Stimulated activated CD4-positive, alpha-beta T cell treated with anti-CD3 and anti-CD28 coated beads, Interleukin-15, amount 100 ng/mL, for 48 hours (primary cell): ENCODE data around the gene MAD1L1.

Source experiments
- DNase-seq, 2 donors: peaks; one replicate each; pipeline ENCODE4 v3.0.0-alpha.2; 2020; ENCODE audit warnings: low read depth in 2 of 2

The MAD1L1 gene

DNA sequence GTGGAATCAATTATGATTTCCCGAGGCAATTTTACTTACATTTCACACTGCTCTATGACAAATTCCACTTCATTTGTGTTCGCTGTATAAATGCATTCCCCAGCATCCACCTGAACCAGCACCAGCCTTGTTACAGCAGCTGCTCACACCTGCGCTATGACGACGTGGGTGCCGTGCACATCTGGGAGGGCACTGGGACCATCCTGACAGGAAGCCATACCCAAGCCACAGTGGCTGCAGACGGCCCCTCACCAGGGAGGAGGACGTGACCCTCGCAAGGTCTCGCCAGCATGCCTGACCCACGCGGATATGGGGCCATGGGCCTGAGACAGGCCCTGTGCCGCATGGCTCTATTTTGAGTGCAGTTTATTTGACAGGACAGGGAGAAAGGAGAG, 201.3 kb downstream of the MAD1L1 start:
- DNase-seq, result no peak

DNA sequence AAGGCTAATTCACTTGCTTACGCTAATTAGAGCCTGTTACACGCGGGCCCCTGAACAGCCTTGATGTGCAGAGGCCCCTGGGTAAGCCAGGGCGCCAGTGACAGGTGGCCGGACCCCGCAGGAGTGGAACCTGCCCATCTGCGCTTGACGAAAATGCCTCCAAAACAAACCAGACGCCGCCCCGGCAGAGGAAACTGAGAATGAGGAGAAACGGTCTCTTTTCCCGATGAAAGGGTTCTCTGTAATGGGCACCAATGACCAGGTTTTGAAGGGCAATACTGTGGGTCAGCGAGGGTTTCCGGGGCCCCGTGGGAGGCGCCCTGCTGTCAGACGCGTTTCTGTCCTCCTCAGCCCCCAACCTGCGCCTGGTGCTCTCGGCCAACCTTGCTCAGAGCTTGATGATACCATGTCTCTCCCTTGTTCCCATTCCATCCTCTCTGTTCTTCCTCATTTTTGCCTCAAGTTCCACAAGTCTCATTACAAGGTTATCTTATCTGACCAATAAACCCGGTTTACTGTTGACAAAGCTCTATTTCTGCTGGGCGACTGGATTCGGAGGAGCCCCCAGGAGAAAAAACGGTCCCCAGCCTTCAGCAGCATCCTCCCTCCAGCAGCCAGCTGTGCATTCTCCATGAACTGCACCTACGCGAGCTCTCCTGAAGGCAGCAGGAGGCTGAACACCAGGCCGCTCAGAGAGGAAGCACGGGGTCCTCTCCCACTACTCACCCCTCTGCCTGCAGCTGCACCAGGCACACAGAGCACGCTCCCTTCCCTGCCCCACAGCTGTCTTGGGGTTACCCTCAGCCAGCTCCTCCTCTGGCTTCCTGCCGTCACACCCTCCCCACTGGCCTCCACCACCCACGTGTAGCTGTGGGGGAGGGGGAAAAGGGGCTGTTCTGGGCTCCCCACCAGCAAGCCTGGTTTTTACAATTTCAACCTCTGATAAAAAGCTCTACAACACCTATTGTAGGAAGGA, 202.0 kb downstream of the MAD1L1 start:
- DNase-seq, result no peak

DNA sequence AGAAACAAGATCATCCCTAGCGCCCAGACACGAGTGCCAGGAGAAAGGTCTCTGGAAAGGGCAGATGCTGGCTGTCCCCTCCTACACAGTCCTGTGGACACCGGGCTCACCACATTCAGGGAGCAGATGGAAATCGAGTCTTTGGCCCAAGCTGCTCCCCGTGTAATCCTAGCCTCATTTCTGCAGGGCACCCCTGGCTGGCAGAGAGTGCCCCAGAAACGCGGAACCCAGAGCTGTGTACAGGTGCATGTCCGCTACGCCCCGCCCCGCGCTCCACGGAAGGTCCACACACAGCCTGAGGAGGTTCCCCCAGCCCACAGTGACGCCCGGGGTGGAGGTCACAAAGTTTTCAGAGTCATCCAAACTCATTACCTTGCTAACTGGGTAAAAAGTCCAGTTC, 202.8 kb downstream of the MAD1L1 start:
- no peak for DNase-seq

DNA sequence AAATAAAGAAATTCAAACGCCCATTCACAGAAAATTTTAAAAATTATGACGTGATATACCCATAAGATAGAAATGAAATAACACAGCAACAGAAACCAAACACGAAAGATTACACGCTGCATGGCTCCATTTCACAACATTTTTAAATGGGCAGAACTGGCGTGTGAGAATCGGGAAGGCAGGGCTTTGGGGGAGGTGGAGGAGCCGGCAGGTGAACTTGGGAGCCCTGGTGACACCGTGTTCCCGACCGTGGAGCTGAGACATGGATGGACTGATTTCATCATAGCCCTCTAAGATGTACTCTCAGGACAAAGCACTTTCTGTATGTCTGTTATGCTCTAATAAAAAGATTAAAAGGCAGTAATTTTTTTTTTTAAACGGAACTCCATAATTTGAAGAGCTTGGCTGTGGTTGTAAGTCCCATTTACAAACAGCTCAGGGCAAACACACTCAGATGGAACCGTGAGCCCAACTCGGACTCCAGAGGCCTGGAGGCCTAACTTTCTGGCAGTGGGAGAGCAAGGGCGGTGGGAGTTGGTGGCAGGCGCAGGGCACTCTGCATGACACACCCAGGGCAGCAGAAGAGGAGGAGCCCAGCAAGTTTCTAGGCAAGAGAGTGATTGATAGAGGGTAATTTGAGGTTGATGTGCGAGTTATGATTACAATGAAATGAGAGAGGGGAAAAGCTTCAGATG, 203.4 kb downstream of the MAD1L1 start:
- no peak for DNase-seq

DNA sequence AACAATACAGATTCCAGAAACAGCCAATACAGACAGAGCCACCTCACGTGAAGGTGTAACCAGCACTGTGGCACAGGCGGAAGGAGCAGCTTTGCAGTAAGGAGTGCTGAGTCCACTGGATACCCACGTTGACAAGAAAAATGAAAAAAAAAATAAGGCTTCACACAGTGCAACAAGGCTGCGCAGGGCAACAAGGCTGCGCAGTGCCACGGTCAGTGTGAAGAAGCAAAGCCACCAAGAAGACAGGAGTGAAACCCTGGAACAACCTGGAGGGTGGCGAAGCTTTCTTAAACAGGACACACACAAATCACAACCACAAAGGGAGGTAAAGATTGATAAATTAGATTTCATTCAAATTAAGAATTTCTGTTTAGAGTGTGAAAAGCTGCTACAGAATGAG, 204.0 kb downstream of the MAD1L1 start:
- no peak for DNase-seq

DNA sequence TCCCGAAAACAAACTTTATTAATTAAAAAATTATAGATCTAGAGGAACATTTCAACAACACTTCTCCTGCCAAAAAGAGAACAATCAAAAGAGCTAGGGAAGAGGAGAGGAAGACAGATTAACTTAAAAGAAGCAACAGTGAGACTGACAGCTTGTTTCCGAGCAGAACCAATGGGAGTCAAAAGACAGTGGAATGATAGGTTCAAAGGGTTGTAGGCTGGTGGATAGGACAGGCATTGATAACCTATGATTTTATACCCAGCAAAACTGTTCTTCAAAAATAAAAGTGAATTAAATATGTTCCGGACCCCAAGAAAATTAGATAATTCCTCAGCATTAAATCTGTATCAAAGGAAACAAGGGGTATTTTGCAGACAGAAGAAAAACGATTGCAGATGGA, 207.6 kb downstream of the MAD1L1 start:
- no peak for DNase-seq

DNA sequence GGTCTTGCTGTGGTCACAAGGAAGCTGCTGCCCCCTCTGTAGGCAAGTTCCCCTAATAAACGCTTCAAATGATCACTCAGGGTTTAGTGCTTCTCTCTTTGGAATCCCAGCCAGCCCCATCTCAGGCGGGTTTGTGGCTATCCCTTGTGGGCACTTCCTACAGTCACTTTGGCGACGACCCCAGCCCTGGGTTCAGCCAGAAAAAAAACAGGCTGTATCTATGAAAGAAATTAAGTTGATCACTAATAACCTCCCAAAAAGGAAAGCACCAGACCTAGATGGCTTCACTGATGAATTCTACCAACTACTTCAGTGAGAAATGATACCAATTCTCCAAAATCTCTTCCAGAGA, 208.2 kb downstream of the MAD1L1 start:
- no peak for DNase-seq

DNA sequence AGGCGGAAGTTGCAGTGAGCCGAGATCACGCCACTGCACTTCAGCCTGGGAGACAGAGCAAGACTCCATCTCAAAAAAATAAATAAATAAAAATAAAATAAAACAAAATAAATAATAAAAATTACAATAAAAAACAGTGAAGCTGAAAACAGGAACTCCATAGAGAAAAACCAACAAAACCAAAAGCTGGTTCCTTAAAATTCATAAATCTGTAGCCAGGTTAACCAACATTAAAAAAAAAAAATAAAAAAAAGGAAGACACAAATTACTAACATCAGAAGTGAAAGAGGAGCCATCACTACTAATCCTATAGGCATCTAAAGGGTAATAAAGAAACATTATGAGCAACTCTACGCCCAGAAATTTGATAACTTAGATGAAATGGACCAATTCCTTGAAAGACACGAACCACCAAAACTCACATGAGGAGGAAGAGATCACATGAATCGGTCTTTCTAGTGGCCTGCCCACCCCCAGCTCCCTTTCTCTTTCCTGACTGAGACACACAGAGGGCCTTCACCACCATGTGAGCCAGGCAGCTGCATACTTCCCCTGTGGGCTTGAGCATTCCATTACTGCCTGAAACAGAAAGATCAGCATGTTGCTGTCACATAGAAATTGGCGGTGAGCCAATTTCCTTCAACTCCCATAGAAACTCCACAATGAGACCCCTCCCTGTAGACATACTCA, 208.7 kb downstream of the MAD1L1 start:
- no peak for DNase-seq

DNA sequence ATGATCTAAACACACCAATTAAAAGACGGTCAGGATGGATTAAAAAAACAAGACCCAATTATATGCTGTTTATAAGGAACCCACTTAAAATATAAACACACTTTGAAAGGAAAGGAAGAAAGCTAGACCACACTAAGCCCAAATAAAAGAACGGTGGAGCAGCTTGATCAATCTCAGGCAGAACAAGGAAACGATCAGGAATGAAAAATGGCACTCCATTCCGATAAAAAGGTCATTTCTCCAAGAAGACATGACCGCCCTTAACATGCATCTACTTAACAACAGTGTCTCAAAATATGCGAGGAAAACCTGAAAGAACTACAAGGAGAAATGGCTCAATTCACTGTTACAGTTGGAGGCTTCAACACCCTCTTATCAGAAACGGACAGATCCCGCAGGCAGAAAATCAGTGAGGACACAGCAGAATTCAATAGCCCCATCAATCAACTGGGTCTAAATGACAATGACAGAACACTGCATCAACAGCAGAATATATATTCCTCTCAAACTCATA, 210.0 kb downstream of the MAD1L1 start:
- no peak for DNase-seq

DNA sequence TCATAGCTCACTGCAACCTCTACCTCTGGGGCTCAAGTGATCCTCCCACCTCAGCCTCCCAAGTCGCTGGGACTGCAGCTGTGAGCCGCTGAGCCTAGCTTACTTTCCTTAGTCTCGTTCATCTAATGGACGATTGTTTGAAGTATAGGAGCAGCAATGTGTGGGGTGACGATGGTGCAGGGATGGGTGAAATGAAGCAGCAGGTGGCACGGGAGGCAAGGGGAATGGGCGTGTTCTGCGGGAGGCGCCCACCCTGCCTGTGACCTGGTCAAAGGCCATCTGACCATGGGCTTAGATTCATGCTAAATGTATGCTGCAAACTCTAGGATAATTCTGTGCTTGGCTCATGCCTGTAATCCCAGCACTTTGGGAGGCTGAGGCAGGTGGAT, 210.7 kb downstream of the MAD1L1 start:
- DNase-seq, result no peak

DNA sequence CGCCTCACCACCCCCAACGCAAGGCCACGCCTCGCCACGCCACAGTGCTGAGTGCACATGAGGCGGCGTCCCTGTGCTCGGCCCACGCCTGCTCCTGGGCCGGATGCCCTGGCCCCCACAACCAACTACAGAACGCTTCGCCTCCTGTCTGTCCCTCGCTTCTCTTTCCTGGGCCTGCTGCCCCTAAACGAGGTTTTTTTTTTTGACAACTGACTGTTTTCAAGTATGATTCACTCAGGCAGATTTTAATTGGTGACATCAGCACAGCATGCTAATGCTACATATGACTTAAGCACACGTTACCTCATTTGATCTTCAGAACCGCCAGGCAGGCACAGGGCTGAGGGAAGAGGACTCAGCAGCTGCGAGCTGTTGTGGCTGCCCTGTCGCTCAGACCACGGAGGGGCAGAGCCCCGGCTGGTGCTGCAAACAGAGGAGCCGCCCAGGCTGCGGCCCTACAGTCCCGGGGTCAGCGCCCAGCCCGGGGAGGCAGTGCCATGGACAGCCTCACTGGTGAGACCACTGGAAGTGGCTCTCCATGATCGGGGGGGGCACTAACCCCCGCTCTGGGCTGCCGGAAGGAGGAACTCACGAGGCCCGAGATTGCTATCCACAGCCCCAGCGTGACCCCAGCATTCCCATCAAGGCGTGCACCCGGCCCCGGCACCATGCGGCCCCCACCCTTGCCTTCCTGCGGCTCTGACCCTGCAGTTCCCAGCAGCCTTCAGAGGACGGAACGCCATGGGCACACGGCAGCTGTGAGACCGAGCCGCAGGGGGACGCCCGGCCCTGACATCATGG, 212.8 kb downstream of the MAD1L1 start:
- peak; percentile 15 to 25 for DNase-seq

DNA sequence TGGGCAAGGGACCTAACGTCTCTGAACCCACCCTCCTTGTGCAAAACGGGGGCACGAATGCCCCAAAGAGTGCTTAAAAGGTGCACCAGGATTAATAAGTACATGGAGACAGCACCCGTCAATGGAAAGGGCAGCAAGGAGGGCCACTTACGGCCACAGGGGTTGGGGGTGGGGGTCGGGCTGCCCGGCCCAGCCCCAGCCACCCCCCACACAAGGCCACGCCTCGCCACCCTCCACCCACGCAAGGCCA, 213.4 kb downstream of the MAD1L1 start:
- DNase-seq, result no peak

DNA sequence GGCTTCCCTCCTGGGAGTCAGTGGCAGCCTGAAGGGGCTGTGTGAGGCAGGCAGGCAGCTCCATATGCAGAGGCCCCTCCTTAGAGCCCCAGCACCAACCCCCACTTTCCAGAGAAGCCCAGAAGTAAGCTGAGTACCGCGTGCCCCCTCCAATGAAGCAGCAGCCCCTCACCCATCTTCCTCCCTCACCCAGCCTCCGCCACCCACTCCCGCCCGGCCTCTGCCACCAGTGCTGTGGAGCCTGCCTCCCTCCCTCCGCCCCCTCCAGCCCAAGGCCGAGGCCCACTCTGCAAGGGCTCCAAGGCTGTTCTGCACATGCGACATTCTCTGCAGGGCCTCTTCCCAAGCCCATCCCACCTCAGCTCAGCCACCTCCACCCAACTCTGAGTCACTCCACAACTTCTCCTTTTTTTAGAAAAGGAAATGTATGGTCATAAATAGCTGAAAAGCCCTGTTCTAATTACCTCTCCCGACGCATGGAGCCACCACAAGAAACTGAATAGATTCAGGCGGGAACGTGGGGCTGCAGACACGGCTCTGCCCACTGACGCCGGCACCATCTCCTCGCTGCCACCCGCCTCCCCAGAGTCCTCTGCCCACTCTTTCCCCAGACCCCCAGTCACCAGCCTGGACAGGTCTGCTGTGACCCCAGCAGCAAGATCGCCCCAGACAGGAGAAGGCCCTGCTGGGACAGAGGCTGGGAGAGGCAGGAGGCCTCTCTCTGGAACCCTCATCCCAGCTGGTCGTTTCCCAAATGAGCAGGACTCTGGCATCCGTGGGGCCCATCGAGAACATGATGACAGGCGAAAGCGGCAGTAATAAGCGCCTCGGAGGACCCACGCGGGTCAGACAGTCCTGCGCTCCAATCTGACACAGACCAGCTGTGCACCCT, 213.9 kb downstream of the MAD1L1 start:
- no peak for DNase-seq

DNA sequence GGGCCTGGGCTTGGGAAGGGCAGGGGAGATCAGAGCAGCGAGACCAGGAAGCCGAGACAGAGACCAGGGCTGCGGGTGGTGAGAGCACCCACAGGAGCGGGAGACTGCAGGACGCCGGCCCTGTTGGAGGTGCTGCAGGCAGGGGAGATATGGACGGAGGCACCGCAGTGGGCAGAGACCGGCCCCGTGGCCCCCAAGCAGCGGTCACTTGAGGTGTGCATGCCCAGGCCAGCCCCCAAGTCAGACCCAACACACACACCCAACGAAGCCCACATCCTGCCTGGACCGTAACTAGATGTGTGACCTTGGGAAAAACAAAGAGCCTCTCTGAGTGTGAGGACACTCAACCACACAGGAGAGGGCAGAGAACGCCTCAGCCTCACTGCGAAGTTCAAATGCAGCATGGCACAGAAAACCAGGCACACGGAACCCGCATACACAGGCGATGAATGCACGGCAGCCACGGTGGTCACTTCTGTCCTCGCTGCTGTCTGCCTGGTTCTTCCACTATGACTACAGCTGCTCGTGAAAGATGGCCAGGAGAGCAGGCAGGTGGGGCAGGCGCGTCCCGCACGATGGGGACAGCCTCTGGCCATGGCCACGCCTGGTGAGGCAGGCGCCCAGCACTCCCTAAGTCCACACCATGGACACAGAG, 214.7 kb downstream of the MAD1L1 start:
- no peak for DNase-seq

DNA sequence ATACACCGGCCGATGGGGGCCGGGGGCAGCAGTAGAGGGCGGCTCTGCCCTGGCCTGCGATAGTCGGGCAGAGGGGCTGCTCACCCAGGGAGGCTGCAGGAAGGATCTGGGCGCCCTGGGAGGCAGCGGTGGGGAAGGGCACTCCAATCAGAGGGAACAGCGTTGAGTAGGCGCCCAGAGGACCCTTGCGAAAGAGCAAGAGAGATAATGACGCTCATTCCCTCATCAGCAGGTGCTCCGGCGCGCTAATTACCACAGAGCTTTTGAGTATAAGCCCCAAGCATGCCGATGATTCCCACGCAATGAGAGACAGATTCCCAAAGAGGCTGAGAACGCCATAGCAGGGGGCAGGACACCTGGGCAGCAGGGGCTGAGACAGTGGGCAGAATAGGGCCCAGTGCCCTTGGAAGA, 215.3 kb downstream of the MAD1L1 start:
- no peak for DNase-seq

DNA sequence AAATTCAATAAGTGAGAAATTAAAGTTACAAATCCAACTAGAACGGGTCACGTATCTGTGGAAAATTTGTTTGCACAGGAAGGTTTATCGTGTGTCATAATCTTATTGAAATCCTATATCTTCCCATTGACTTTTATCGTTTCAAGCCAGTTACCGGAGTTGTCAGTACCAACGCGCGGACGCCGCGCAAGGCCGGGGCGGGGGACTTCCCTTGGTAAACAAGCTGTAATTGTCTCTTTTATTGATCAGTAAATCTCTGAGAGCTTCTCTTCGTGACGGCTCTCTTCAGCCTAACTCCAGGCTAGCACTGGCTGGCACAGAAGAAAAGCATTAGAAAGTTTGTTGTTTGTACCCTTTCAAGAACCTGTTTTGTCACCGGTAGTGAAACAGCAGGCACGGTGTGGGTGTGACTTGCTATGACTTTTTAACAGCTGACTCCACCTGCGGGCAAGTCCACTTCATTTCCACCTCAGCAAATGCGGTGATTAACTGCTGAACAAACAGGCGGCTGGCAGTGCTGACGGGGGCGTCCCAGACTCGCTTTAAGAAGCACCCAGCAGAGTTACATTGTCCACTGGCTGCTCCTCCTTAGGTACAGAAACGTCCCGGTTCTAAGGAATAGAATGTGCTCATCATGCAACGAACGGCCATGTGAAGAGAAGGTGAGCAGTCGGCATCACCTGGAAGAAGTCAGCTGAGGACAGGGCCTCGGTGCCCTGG, 215.8 kb downstream of the MAD1L1 start:
- DNase-seq, result no peak

DNA sequence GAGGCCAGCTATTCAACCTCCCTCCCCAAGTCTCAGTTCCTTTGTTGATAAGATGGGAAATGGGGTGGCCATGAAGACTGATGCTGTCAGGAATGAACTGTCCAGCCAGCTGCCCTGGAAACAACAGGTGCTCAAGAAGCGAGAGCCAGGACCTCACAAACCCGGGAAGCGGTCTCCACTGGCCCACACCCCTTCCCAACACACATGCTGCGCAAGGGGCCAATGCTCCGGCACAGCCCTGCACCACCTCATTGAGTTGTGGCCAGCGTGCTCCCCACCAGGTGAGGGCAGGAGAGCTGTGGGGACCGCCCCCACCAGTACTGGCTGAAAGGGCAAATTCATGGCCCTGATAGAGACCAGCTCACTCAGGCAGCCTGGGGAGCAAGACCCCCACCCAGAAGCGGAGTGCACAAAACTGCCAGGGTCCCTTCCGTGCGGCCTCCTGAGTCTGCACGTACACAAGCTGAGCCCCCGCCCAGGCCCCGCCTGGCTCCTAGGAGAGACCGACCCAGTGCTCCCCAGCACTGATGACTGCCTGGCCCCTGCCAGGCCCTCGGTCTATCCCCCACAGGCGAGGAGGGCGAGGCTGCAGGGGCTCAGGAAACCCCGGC, 216.6 kb downstream of the MAD1L1 start:
- DNase-seq, result no peak

DNA sequence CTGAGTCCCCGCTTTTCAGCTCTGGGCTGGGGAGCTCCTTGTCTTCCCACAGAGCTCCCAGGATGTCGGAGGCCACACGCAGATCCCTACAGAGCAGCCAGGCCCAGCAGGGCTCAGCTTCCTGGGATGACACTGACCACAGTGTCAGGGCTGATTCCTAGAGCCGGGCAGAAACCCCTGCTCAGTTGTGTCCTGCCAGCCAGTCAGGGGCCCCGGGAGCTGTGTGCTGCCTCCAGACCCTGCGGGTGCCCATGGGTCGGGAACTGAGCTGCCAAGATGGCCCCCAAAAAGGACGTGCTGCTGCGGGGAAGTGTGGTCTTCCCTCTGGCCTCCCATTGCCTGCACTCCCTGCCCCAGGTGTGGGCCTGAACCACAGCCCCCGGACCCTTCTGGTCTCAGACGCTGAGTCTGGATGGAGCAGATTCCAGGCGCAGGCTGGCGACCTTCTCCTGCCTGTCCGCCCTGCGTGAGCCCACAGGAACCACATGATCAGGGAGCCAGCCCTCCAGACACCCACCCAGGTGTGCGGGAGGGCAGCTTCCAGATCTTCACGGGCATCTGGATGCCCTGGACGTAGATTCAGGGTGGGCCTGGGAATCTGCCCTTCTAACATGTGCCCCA, 217.4 kb downstream of the MAD1L1 start:
- DNase-seq, result no peak
